ENCODE measurements around the gene OR51F2. TPM values are rescaled to one million over a fixed set of nuclear protein-coding genes. Genes with fewer than 3 reads are reported as not detected.
"Not testable (repeated sequence)": the region's sequence is repeated elsewhere in the genome, so short reads cannot be mapped to it uniquely, and the experiment has no call there.

The OR51F2 gene, protein sequence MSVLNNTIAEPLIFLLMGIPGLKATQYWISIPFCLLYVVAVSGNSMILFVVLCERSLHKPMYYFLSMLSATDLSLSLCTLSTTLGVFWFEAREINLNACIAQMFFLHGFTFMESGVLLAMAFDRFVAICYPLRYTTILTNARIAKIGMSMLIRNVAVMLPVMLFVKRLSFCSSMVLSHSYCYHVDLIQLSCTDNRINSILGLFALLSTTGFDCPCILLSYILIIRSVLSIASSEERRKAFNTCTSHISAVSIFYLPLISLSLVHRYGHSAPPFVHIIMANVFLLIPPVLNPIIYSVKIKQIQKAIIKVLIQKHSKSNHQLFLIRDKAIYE
- not detected for total RNA-seq

DNA sequence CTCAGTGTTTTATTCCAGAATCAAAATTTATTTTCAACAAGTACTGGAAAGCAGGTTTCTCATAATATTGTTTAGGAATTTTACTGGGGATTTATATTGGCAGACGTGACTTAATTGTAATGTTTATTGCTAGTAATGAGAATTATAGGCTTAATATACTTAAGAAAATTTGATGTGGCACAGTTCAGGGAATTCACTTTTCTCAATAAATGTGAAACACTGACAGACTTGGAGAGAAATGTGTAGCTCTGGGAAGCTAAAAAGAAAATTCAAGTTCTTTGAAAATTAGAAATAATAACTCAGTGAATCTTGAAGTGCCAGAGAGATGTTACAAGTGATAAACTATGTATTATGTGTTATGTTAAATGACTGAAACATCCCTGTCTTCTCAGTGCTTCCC, at the start of gene OR51F2:
OR51F2 (plus strand) TSS at position 301 of the 400 bp plus-strand sequence. CDS start 101 bp downstream, outside the sequence.
- no peak for DNase-seq (ENCODE audit: low read depth in 2 of 3, low spot score in 2 of 3)

DNA sequence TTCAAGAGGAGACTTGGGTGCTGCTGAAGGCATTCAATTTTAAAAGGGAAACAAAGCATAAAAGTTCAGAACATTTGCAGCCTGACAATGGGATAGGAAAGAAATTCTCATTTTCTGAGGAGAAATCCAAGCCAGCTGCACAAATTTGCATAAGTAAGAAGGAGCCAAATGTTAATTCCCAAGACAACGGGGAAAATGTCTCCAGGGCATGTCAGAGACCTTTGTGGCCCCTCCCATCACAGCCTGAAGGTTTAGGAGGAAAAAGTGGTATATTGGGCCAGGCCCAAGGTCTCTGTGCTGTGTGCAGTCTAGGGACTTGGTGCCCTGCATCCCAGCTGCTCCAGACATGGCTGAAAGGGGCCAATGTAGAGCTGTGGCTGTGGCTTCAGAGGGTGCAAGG, 38.7 kb upstream of the OR51F2 start:
- DNase-seq (ENCODE audit: low read depth in 2 of 3, low spot score in 2 of 3): no peak

DNA sequence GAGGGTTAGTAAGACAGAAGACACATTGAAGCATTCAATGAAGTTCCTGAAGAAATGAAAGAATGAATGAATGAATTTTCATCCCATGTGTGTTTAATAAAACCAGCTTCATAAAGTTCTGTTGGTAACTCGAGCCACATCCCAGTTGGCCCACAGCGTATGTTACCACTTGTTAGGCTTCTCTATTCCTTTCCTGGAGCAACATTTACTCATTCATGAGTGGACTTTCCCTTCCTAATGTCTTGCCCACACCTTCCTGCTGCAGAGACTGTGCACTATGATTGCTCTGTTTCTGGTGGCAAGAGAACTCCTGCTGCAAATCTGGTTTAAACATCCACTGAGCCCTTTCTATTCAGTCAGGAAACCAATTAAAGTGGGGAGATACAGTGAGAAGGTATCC, 23.9 kb upstream of the OR51F2 start:
- no peak for DNase-seq (ENCODE audit: low read depth in 2 of 3, low spot score in 2 of 3)

DNA sequence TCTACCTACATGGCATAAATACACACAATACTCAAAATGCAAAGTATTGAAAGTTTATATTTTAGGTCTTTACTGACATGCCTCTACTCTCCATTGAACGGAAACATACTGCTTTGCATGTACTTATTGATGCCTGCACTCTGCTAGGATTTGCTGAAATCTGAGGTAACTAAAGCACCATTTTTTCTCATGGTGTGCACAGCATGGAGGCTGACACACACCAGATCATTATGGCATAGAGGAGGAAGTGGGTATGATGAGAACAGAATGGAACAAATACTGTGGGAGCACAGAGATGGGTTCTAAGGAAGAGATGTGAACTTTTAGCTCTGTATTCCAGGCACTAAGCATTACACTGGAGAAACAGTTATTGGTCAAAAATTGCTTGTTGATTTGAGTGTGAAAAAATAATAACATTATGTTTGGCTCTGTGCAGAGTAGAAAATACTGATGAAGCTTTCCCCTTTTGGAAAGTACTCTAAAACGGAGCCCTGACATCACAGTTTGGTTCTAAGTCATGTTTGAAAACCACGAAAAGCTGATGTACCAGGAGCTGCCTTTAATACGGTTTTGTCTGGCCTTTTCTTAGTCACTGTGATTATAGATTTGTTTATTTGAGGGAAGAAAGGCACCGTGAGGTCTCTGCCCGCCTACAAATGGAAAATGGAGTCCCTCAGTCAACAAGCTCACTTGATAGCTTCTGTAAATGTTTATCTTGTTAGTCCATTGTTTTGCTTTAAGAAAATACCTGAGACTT, 22.5 kb upstream of the OR51F2 start:
- no peak for DNase-seq (ENCODE audit: low read depth in 2 of 3, low spot score in 2 of 3)

DNA sequence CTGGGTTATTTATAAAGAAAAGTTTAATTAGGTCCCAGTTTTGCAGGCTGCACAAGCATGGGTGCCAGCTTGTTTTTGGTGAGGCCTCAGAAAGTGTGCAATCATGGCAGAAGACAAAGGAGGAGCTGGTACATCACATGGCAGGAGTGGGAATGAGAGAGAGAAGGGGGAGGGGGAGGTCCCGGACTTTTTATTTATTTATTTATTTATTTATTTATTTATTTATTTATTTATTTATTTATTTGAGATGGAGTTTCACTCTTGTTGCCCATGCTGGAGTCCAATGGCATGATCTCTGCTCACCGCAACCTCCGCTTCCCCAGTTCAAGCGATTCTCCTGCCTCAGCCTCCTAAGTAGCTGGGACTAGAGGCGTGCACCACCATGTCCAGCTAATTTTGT, 19.8 kb upstream of the OR51F2 start:
- DNase-seq (ENCODE audit: low read depth in 2 of 3, low spot score in 2 of 3): not testable (repeated sequence)

DNA sequence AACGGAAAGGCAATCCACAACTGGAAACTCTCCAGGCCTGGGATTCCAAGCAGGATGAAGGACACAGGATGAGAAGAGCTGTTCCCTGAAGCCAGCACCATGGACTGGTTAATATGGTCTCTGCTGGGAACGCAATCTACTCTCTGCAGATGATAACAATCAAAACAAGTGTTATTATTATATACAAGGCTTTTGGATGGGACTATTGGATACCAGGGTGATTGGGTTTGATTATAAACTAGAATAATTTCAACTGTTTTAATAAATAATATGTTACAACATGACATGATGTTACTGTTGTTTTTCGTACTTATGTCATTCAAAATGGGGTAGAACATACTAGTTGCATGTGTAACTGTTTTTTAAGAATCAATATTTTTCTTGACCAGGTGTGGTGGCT, 16.8 kb upstream of the OR51F2 start, which contains the start of gene OR52R1:
OR52R1 (minus strand) TSS at position 101 of the 400 bp plus-strand sequence; CDS start at position 101, 0 bp downstream.
- no peak for DNase-seq (ENCODE audit: low read depth in 2 of 3, low spot score in 2 of 3)

DNA sequence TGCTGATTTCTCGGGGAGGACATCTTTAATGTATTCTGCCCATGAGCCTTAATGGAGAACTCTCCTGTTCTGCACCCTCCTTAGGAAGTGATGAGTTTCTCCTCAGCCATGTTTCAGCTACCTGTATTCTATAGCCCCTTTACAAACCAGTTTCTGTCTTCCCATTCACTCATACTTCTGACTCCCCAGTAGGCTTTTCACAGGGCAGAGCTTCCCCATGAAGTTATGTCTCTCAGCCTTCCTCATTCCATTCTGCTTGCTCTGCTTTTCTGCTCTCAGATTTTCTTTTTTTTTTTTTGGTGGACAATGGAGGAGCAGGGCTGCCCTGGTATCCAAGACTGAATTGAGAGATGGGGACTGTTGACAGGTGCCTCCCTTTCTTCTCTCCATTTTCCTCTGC, 12.6 kb upstream of the OR51F2 start:
- no peak for DNase-seq (ENCODE audit: low read depth in 2 of 3, low spot score in 2 of 3)

DNA sequence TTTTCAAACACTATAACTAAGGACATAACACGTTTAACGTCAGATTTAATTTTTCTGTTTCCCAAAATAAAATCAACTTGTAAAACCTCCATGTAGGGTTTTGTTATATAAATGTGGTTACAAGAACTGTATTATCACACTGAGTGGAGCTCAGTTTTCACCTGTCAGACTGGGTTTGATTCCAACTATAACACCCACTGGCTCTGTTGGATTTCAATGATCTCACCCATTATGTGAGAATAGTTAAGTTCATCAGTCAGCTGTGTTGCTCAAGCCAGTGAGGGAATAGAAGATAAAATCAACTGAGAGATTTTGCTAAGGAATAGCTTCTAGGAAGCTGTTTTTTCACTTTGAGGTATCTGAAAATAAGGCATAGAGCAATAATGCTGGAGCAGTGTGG, 11.9 kb upstream of the OR51F2 start:
- DNase-seq (ENCODE audit: low read depth in 2 of 3, low spot score in 2 of 3): no peak

DNA sequence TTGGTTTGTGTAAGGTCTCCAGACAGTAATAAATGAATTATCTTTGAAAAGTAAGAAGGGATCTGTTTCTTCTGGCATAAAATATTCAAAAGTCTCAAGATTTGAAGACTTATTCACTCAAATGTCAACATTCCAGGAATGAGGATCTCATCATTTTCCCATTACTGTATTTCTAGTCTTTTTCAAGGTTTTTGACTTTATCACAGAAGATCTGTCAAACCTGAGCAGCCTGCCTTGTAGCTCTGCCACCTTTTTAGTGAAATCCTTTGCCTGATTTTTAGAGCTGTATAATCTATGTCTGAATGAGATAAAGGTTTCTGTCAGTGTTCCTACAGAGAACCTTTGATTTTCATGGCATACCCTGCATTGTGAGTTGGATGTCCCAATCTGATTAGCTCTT, 4.0 kb downstream of the OR51F2 start:
- no peak for DNase-seq (ENCODE audit: low read depth in 2 of 3, low spot score in 2 of 3)

DNA sequence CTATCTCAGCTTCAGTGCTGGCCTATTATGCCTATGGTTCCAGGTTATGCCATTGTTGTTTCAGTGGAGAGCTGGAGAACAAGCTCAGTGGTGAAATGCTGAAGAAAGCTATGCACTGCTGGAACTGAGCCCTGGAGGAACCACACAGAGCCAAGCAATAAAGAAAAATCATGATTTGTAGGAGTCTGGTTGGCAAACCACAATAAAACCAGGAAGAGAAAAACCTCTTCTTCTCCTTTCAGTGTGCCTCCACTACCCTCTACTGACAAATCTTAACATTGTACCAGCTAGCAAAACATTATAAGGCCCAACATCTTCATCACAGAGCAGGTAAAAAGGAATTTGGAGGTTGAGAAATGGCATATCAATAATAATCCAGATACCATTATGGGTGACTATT, 5.3 kb downstream of the OR51F2 start:
- DNase-seq (ENCODE audit: low read depth in 2 of 3, low spot score in 2 of 3): peak in 2 of 3 donors; percentile 9 to 58

DNA sequence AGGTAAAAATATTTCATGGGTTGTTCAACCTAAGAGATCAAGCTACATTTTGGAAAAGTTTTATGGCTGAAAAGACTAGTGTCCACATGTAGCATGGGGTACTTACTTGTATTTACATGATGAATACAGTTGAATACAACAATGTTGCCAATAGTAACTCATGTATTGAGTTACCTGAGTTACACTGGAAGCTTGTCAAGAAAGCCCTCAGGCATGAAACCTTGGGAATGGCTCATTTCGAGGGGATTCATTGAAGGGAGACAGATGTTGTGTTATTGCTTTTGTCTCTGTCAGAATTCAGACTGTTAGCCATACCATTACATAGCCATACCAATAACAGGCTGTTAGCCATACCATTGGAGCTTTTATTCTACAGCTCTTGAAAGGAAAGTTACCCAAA, 9.2 kb downstream of the OR51F2 start:
- DNase-seq (ENCODE audit: low read depth in 2 of 3, low spot score in 2 of 3): no peak

DNA sequence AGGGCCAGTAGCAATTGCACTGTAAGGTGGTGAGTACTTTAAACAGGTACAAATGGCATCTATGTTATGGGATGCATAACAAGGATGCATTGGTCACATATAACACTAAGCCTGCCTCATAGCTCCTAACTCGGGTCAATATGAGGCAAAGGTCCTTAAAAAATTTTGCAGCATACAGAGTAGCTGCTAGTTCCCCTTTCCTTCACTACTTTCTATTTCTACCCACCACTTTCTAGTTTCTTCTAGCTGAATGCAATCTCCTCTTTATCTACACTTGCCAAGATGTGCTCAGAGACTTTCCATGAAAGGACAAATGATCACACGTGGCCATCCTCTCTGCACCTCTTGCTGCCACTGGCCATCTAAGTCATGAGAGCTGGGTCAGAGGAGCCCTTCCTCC, 9.8 kb downstream of the OR51F2 start:
- DNase-seq (ENCODE audit: low read depth in 2 of 3, low spot score in 2 of 3): peak in 1 of 3 donors; percentile 4

DNA sequence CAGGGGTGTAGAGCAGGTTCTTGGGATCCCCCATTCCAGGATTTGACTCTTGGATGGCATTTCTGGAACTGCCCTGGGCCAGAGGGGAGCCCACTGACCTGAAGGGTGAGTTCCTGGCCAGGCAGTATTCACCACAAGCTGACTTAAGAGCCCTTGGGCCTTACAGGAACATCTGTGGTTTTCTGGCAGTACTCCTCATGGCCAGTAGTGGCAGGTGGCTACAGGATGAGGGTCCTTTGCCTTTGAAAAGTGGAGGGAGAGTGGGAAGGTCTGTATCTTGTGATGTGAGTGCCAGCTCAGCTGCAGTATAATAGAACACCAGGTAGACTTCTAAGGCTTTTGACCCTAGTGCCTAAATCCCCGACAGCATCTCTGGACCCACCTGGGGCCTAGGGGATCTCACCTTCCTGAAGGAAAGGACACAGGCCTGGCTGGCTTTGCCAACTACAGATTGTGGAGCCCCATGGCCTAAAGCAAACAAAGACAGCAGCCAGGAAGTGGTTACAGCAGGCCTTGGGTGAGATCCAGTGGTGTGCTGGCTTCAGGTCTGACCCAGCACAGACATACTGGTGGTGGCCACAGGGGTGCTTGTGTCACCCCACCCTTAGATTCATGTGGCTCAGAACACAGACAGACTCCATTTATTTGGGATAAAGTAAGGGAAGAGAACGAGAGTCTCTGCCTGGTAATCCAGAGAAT, 18.9 kb downstream of the OR51F2 start:
- no peak for DNase-seq (ENCODE audit: low read depth in 2 of 3, low spot score in 2 of 3)

DNA sequence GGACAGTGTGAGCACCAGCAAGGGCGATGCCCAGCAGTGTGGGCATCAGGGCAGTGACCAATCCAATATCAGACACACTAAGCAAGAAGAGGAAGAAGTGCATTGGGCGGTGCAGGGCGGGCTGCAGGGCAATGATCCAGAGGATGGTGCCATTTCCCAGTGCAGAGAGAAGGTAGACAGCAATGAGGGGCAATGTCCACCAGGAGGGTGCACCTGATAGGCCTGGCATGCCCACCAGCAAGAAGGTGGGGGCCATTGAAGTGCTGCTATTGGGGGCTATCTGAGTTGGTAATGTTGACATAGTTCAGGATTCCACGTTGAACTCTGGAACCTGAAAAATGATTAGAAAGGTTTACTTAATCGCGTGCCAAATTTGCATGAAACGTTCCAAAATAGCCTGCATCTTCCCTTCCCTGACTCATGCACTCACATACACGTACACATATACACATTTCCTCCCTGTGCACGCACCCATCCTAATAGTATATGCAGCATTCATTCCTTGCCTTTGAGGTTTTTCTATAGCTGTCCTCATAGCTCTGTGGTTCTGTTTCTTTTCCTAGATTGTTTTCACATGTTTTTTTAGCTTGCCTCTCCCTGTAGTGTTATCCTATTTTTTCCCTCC, 27.9 kb downstream of the OR51F2 start, which contains the start of gene OR51S1:
OR51S1 (minus strand) TSS at position 301 of the 625 bp plus-strand sequence; CDS start at position 301, 0 bp downstream.
- no peak for DNase-seq (ENCODE audit: low read depth in 2 of 3, low spot score in 2 of 3)

DNA sequence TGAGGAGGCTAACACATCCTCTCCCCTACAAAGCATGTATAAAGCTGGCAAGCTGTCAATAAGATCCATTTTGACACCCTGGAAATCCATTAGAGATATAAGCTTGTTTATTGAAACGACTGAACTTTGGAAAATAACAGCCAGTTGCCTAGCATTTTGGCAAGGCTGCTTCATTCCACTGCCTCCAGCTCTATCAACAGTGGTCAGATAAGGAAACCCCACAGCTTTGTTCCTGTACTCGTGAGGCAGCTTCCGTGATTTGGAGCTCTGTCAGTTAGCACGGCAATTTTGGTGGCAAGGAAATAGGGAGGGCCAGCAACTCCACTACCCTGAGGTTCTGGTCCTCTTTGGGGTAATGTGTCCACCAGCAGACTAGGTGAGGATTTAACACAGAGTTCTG, 29.9 kb downstream of the OR51F2 start:
- no peak for DNase-seq (ENCODE audit: low read depth in 2 of 3, low spot score in 2 of 3)

DNA sequence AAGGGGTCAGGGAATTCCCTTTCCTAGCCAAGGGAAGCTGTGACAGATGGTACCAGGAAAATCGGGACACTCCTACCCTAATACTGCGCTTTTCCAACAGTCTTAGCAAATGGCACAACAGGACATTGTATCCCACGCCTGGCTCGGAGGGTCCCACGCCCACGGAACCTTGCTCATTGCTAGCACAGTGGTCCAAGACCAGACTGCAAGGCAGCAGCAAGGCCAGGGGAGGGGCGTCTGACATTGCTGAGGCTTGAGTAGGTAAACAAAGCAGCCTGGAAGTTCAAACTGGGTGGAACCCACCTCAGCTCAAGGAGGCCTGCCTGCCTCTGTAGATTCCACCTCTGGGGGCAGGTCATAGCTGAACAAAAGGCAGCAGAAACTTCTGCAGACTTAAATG, 33.2 kb downstream of the OR51F2 start:
- not testable (repeated sequence) for DNase-seq (ENCODE audit: low read depth in 2 of 3, low spot score in 2 of 3)

DNA sequence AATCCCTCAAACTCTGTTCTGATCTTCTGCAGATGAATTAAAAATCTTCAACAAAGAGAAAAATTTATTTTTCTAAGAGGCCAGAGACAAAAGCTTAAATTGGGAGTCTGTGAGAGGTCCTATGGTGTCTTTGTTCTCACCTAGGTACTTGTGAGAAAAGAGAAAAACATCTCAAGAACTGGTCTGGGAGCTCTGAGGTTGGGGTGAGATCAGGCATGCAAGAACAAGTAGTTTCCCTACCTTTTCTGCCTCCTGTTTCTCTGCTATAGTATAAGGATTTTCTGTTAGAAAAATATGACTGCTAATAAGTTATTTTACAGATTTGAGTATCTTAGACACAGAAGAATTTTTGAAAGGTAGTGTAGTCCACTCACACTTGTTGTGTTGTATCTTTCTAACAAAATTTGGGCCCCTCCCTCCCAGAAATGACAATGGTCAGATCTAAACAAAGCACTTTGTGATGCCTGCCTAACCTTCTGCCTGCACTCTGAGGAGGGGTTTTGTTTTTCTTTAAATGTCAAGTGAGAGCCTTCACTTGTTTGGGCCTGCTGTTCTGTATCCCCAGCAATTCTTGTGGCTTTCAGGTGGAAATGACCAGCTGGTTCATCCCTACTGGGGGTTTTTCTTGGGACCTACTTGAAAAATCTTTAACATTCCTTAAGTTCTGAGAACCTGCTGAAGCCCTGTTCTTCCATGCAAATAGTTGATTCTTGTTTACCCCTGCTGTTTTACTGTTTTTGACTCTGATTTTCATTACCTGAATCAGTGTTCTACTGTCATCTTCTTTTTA, 41.5 kb downstream of the OR51F2 start:
- no peak for DNase-seq (ENCODE audit: low read depth in 2 of 3, low spot score in 2 of 3)

DNA sequence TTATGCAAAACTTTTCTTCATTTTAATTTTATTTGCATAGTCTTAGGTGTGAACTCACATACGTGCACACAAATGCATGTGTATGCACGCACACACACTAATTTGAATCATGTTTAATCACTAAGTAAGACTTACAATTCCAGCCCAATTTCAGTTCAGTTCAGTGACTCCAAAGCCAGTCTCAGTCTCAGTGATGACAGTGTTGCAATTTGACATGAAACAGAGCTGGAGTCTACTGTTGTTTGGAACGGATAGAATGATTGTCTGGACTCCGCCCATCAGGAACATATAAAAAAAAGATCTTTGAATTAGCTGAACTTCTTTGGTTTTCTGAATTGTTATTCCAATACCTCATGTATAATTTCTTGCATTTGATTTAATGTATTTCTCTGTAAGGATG, 42.8 kb downstream of the OR51F2 start:
- DNase-seq (ENCODE audit: low read depth in 2 of 3, low spot score in 2 of 3): no peak

DNA sequence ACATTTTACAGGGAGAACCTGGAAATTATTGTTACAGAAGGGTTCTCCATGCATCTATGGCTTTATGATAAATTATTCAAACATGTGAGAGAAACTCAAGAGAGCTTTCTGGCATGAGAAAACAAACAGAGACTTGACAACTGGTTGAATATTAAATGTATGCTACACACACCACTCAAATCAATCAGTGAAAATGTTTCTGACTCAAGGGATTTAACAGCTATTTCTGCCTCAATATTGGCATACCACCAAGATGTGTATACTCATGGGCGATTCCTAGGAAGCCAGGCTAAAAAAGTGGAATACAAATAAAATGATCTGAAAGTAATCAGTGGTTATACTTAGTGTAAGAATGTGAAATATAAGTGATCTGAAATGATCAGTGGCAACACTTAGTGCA, 44.7 kb downstream of the OR51F2 start:
- DNase-seq (ENCODE audit: low read depth in 2 of 3, low spot score in 2 of 3): no peak

Measured in hematopoietic multipotent progenitor cell (in vitro differentiated cells).